SIG-M5 treated with dmso at 0.1 percent for 504 hours (cell line): Measurements from ENCODE around the gene MUC5AC.
"Not testable (repeated sequence)": the region's sequence is repeated elsewhere in the genome, so short reads cannot be mapped to it uniquely, and the experiment has no call there.

Source experiments
- DNase-seq: peaks from one replicate; lab custom pipeline; 2025; ENCODE audit not compliant: unreplicated experiment; lab: John Stamatoyannopoulos, UW

Gene MUC5AC

GRCh38 chr11:1234771-1235305 is 77.1 kb downstream of the MUC5AC start:
- no peak for DNase-seq

- no peak for DNase-seq
Measured at GRCh38 chr11:1235306-1235900, 77.7 kb downstream of the MUC5AC start.

GRCh38 chr11:1235901-1236315 is 78.2 kb downstream of the MUC5AC start:
- DNase-seq, result no peak

GRCh38 chr11:1236316-1237127 is 78.8 kb downstream of the MUC5AC start:
- no peak for DNase-seq

GRCh38 chr11:1237128-1237580 is 79.4 kb downstream of the MUC5AC start:
- no peak for DNase-seq

GRCh38 chr11:1237851-1238250 is 80.1 kb downstream of the MUC5AC start:
- no peak for DNase-seq

- no peak for DNase-seq
Measured at GRCh38 chr11:1238767-1239595, 81.2 kb downstream of the MUC5AC start.

- DNase-seq, result no peak
Measured at GRCh38 chr11:1239596-1240205, 81.9 kb downstream of the MUC5AC start.

- DNase-seq, result no peak
Measured at GRCh38 chr11:1240771-1241170, 83.0 kb downstream of the MUC5AC start.

GRCh38 chr11:1241706-1242105 is 84.0 kb downstream of the MUC5AC start:
- DNase-seq, result no peak

- no peak for DNase-seq
Measured at GRCh38 chr11:1242289-1242688, 84.5 kb downstream of the MUC5AC start.

- not testable (repeated sequence) for DNase-seq
Measured at GRCh38 chr11:1242751-1243150, 85.0 kb downstream of the MUC5AC start.

GRCh38 chr11:1243521-1243920 is 85.8 kb downstream of the MUC5AC start:
- not testable (repeated sequence) for DNase-seq

GRCh38 chr11:1244557-1244956 is 86.8 kb downstream of the MUC5AC start:
- not testable (repeated sequence) for DNase-seq

- DNase-seq, result not testable (repeated sequence)
Measured at GRCh38 chr11:1245717-1246116, 88.0 kb downstream of the MUC5AC start.

GRCh38 chr11:1246301-1246700 is 88.5 kb downstream of the MUC5AC start:
- DNase-seq, result not testable (repeated sequence)

- not testable (repeated sequence) for DNase-seq
Measured at GRCh38 chr11:1247026-1247425, 89.3 kb downstream of the MUC5AC start.

GRCh38 chr11:1248951-1249350 is 91.2 kb downstream of the MUC5AC start:
- DNase-seq, result not testable (repeated sequence)

GRCh38 chr11:1250411-1250810 is 92.7 kb downstream of the MUC5AC start:
- DNase-seq, result not testable (repeated sequence)
